SKM-1 (cell line): ENCODE measurements around the gene ARHGEF3.

Experiments
- DNase-seq: peaks from one replicate; lab custom pipeline; 2025; ENCODE audit not compliant: unreplicated experiment; lab: John Stamatoyannopoulos, UW

Gene ARHGEF3

GRCh38 chr3:56691165-56692000 lies 110.4 kb downstream of the ARHGEF3 start:
- no peak for DNase-seq

- DNase-seq = no peak
These were observed 112.4 kb downstream of the ARHGEF3 start for GRCh38 chr3:56689303-56689702.

- no peak for DNase-seq
These were observed 113.6 kb downstream of the ARHGEF3 start for GRCh38 chr3:56688191-56688590.

- DNase-seq = no peak
These were observed 117.7 kb downstream of the ARHGEF3 start for GRCh38 chr3:56684029-56684428.

GRCh38 chr3:56683122-56683817 lies 118.5 kb downstream of the ARHGEF3 start, which contains the start of gene TASOR:
Gene TASOR, minus strand, starts transcription at chr3:56683265. Its CDS starts 259 bp downstream, at chr3:56683006.
- peak; percentile 27 for DNase-seq

GRCh38 chr3:56682462-56683121 lies 119.2 kb downstream of the ARHGEF3 start:
- peak; percentile 72 for DNase-seq

GRCh38 chr3:56681984-56682461 lies 119.7 kb downstream of the ARHGEF3 start:
- DNase-seq = no peak

- no peak for DNase-seq
These were observed 121.6 kb downstream of the ARHGEF3 start for GRCh38 chr3:56680054-56680580.
